Measurements from ENCODE around the gene MYO3B. TPM values are rescaled to one million over a fixed set of nuclear protein-coding genes. Genes with fewer than 3 reads are reported as not detected.
"Not testable (repeated sequence)": the region's sequence is repeated elsewhere in the genome, so short reads cannot be mapped to it uniquely, and the experiment has no call there.

MYO3B gene
- total RNA-seq, 1 donor from 2014 or later, result 27.3 TPM

GRCh38 chr2:170544817-170545216 is 366.9 kb downstream of the MYO3B start:
- no peaks in the 10 kb centered on the region for H3K9me3 ChIP-seq (ENCODE audit: low read depth)
- peaks cover 6% of the 10 kb centered on the region for H3F3A ChIP-seq (ENCODE audit: low read depth)
- no peak for TF ChIP-seq EZH2phosphoT487 (IDR thresholded peaks at IDR 0.05)
- TF ChIP-seq EZH2 (IDR thresholded peaks at IDR 0.05), result no peak
- TF ChIP-seq CTCF (IDR thresholded peaks at IDR 0.05), result no peak
- no peak overlapping the region for H3K9ac ChIP-seq
- no peaks in the 10 kb centered on the region for H3K79me2 ChIP-seq (ENCODE audit: low read depth)
- no peaks in the 10 kb centered on the region for H3K27me3 ChIP-seq
- no peak overlapping the region for H3K4me3 ChIP-seq
- H2AFZ ChIP-seq (replicated peaks), result no peak overlapping the region
- no peaks in the 10 kb centered on the region for H4K20me1 ChIP-seq (ENCODE audit: low read depth)
- Mint-ChIP-seq H3K27ac (no peak overlapping the region), H3K9me3 (peaks cover 9% of the 10 kb centered on the region), H3K36me3 (peaks cover 5% of the 10 kb centered on the region), H3K4me1 (peaks cover 16% of the 10 kb centered on the region), H3K27me3 (ENCODE audit: insufficient read depth, low read depth) (peaks cover 3% of the 10 kb centered on the region), H3K4me3 (no peak overlapping the region)
- H3K27ac ChIP-seq, result no peak overlapping the region
- DNase-seq (ENCODE audit: low spot score), result no peak
- no peak overlapping the region for H3K4me2 ChIP-seq
- H3K4me1 ChIP-seq, result peaks cover 5% of the 10 kb centered on the region
- H3K36me3 ChIP-seq, result no peaks in the 10 kb centered on the region

DNA sequence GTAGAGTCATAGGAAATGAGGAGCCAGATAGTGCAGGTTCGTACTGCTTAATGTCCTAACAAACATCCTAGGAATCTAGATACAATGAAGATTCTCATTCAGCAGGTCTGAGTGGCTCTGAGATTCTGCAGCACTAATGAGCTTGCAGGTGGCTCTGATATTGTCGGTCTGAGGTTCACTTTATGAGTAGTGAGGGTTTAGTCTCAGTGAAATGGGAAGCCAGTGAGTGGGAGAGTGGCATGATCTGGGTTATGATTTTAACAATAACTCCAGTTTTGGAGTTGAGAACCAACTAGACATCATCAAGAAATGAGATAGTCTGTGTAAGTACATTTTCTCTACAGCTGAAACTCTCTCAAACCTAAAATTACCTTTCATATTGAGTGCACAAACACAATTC is 370.4 kb downstream of the MYO3B start:
- Histone ChIP-seq H3K36me3 (no peaks in the 10 kb centered on the region), H3K9me3 (ENCODE audit: low read depth) (peaks cover 9% of the 10 kb centered on the region), H3K27me3 (no peaks in the 10 kb centered on the region), H3K4me3 (no peak overlapping the region), H3F3A (ENCODE audit: low read depth) (no peaks in the 10 kb centered on the region), H2AFZ (replicated peaks) (no peak overlapping the region), H3K4me1 (no peaks in the 10 kb centered on the region), H3K27ac (no peak overlapping the region), H4K20me1 (ENCODE audit: low read depth) (no peaks in the 10 kb centered on the region), H3K79me2 (ENCODE audit: low read depth) (no peaks in the 10 kb centered on the region), H3K9ac (no peak overlapping the region), H3K4me2 (no peak overlapping the region)
- Mint-ChIP-seq H3K36me3 (peaks cover 12% of the 10 kb centered on the region), H3K9me3 (peaks cover 26% of the 10 kb centered on the region), H3K27ac (peak overlapping the region; percentile 40), H3K27me3 (ENCODE audit: insufficient read depth, low read depth) (peaks cover 3% of the 10 kb centered on the region), H3K4me3 (no peak overlapping the region), H3K4me1 (peaks cover 14% of the 10 kb centered on the region)
- TF ChIP-seq EZH2 (IDR thresholded peaks at IDR 0.05), result no peak
- no peak for TF ChIP-seq CTCF (IDR thresholded peaks at IDR 0.05)
- no peak for TF ChIP-seq EZH2phosphoT487 (IDR thresholded peaks at IDR 0.05)
- DNase-seq (ENCODE audit: low spot score), result no peak

- no peaks in the 10 kb centered on the region for H3K79me2 ChIP-seq (ENCODE audit: low read depth)
- peaks cover 5% of the 10 kb centered on the region for H3K27me3 Mint-ChIP-seq (ENCODE audit: insufficient read depth, low read depth)
- TF ChIP-seq EZH2phosphoT487 (IDR thresholded peaks at IDR 0.05) (no peak), EZH2 (IDR thresholded peaks at IDR 0.05) (no peak), CTCF (IDR thresholded peaks at IDR 0.05) (no peak)
- no peak overlapping the region for H3K4me2 ChIP-seq
- H3K4me3 ChIP-seq, result no peak overlapping the region
- H3K4me1 ChIP-seq, result peaks cover 3% of the 10 kb centered on the region
- H3K4me1 Mint-ChIP-seq, result peaks cover 20% of the 10 kb centered on the region
- no peak overlapping the region for H2AFZ ChIP-seq (replicated peaks)
- no peaks in the 10 kb centered on the region for H4K20me1 ChIP-seq (ENCODE audit: low read depth)
- H3F3A ChIP-seq (ENCODE audit: low read depth), result no peaks in the 10 kb centered on the region
- H3K27me3 ChIP-seq, result no peaks in the 10 kb centered on the region
- peaks cover 31% of the 10 kb centered on the region for H3K9me3 Mint-ChIP-seq
- no peak overlapping the region for H3K4me3 Mint-ChIP-seq
- no peak overlapping the region for H3K9ac ChIP-seq
- DNase-seq (ENCODE audit: low spot score), result no peak
- no peak overlapping the region for H3K27ac Mint-ChIP-seq
- peaks cover 8% of the 10 kb centered on the region for H3K36me3 Mint-ChIP-seq
- H3K27ac ChIP-seq, result no peak overlapping the region
- no peaks in the 10 kb centered on the region for H3K36me3 ChIP-seq
- H3K9me3 ChIP-seq (ENCODE audit: low read depth), result peaks cover 9% of the 10 kb centered on the region
Measured at GRCh38 chr2:170550501-170550900, 372.6 kb downstream of the MYO3B start.

GRCh38 chr2:170551899-170552298 is 374.0 kb downstream of the MYO3B start:
- H2AFZ ChIP-seq (replicated peaks); H3F3A ChIP-seq (ENCODE audit: low read depth); H3K36me3 ChIP-seq; H3K9me3 ChIP-seq (ENCODE audit: low read depth); H3K4me3 ChIP-seq; H3K27ac Mint-ChIP-seq; DNase-seq (ENCODE audit: low spot score); H3K4me3 Mint-ChIP-seq; H3K27me3 Mint-ChIP-seq (ENCODE audit: insufficient read depth, low read depth); H4K20me1 ChIP-seq (ENCODE audit: low read depth); H3K4me1 ChIP-seq; H3K27ac ChIP-seq; H3K4me2 ChIP-seq; H3K9ac ChIP-seq; H3K36me3 Mint-ChIP-seq; H3K79me2 ChIP-seq (ENCODE audit: low read depth); H3K27me3 ChIP-seq: not testable (repeated sequence)
- Mint-ChIP-seq H3K9me3 (peaks cover 25% of the 10 kb centered on the region), H3K4me1 (peaks cover 20% of the 10 kb centered on the region)
